Mesendoderm (in vitro differentiated cells): ENCODE results near the gene OTOP3.

ENCODE experiments used
- DNase-seq: peaks from one replicate; pipeline ENCODE4 v3.0.0; 2013
- H2AK5ac ChIP-seq: 2 replicates; pipeline ENCODE4 v1.6.1; 2013; ENCODE audit warnings: low read length, inconsistent platforms
- H2BK120ac ChIP-seq: 2 replicates; pipeline ENCODE4 v1.6.1; 2013; ENCODE audit warnings: low read depth, mild to moderate bottlenecking, low read length, moderate library complexity, mixed read lengths
- H2BK15ac ChIP-seq: replicated peaks from 2 replicates; pipeline ENCODE4 v1.6.1; 2013; ENCODE audit warnings: low read depth, mild to moderate bottlenecking, moderate library complexity
- H2BK5ac ChIP-seq: 2 replicates; pipeline ENCODE4 v1.6.1; 2013; ENCODE audit warnings: low read length, inconsistent platforms
- H3K18ac ChIP-seq: 2 replicates; pipeline ENCODE4 v1.6.1; 2013; ENCODE audit warnings: mild to moderate bottlenecking, low read length, mixed read lengths
- H3K23ac ChIP-seq: one replicate; pipeline ENCODE4 v1.6.1; 2013; ENCODE audit warnings: low read length
- H3K27ac ChIP-seq: 2 replicates; pipeline ENCODE4 v1.5.1; 2013; ENCODE audit warnings: low read depth, mild to moderate bottlenecking, inconsistent platforms, low read length, moderate library complexity
- H3K27me3 ChIP-seq: 2 replicates; pipeline ENCODE4 v1.6.1; 2013; ENCODE audit warnings: low read length, control low read depth, mild to moderate bottlenecking, inconsistent platforms; ENCODE audit not compliant: insufficient read depth, poor library complexity
- H3K36me3 ChIP-seq: 2 replicates; pipeline ENCODE4 v1.6.1; 2013; ENCODE audit warnings: low read length, inconsistent platforms; ENCODE audit not compliant: control insufficient read depth, insufficient read depth
- H3K4ac ChIP-seq: one replicate; pipeline ENCODE4 v1.6.1; 2013; ENCODE audit warnings: low read depth, mild to moderate bottlenecking, low read length, moderate library complexity
- H3K4me1 ChIP-seq: 2 replicates; pipeline ENCODE4 v1.6.1; 2013; ENCODE audit warnings: low read depth, low read length, inconsistent platforms; ENCODE audit not compliant: control insufficient read depth
- H3K4me2 ChIP-seq: 2 replicates; pipeline ENCODE4 v1.6.1; 2013; ENCODE audit warnings: low read length
- H3K4me3 ChIP-seq: 2 replicates; pipeline ENCODE4 v1.5.1; 2013; ENCODE audit warnings: mild to moderate bottlenecking, low read length
- H3K56ac ChIP-seq: one replicate; pipeline ENCODE4 v1.6.1; 2013; ENCODE audit warnings: low read length
- H3K79me1 ChIP-seq: 2 replicates; pipeline ENCODE4 v1.6.1; 2013; ENCODE audit warnings: low read length, inconsistent platforms
- H3K79me2 ChIP-seq: 2 replicates; pipeline ENCODE4 v1.6.1; 2013; ENCODE audit warnings: mild to moderate bottlenecking, low read length; ENCODE audit not compliant: control insufficient read depth, insufficient read depth
- H3K9ac ChIP-seq: 2 replicates; pipeline ENCODE4 v1.6.1; 2013; ENCODE audit warnings: low read length, inconsistent platforms
- H4K5ac ChIP-seq: one replicate; pipeline ENCODE4 v1.6.1; 2013; ENCODE audit warnings: low read length
- H4K8ac ChIP-seq: one replicate; pipeline ENCODE4 v1.6.1; 2013; ENCODE audit warnings: low read depth, mild to moderate bottlenecking, control low read depth, low read length, moderate library complexity
- WGBS: extraction: QIAGEN DNeasy Blood & Tissue Kit; methylation state at CpG from one replicate; pipeline ENCODE4 v1.1.7; 2013; ENCODE audit warnings: low lambda C conversion rate, missing lambda C conversion rate; ENCODE audit not compliant: insufficient coverage; ENCODE audit errors: extremely low coverage; 5-methylcytosine and 5-hydroxymethylcytosine counted together

OTOP3 gene

DNA sequence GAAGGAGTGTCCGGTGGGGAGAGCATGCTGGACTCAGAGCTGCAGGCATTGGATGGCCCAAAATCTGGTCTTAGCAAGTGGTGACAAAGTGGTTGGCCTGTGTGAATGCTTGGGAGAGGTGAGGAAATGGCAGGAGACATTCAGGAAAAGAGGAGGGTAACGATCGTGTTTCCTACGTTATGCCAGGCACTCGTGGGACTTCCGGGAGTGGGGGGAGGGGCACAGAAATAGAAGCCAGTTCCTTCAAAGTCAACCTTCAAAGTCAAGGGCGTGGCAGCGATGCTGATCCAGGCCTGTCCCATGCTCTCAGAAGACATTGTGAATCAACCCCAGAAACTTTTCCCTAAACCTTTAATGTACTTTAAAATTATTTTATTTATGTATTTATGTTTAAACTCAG is 3.8 kb downstream of the OTOP3 start:
- Histone ChIP-seq H3K9ac (no peak overlapping the region), H2AK5ac (no peak overlapping the region), H3K23ac (no peak overlapping the region), H3K4ac (no peak overlapping the region), H3K4me2 (no peak overlapping the region), H2BK5ac (no peak overlapping the region), H2BK15ac (no peak overlapping the region), H3K4me3 (no peak overlapping the region), H3K27ac (no peak overlapping the region), H3K79me1 (no peaks in the 10 kb centered on the region), H3K56ac (no peak overlapping the region), H3K36me3 (no peaks in the 10 kb centered on the region), H3K18ac (no peak overlapping the region), H4K8ac (no peak overlapping the region), H2BK120ac (no peak overlapping the region), H3K79me2 (no peaks in the 10 kb centered on the region), H4K5ac (no peak overlapping the region), H3K27me3 (peaks cover 23% of the 10 kb centered on the region), H3K4me1 (no peaks in the 10 kb centered on the region)
- DNase-seq: no peak
- no CpG with 5 or more reads among the region's 8 CpGs for WGBS

DNA sequence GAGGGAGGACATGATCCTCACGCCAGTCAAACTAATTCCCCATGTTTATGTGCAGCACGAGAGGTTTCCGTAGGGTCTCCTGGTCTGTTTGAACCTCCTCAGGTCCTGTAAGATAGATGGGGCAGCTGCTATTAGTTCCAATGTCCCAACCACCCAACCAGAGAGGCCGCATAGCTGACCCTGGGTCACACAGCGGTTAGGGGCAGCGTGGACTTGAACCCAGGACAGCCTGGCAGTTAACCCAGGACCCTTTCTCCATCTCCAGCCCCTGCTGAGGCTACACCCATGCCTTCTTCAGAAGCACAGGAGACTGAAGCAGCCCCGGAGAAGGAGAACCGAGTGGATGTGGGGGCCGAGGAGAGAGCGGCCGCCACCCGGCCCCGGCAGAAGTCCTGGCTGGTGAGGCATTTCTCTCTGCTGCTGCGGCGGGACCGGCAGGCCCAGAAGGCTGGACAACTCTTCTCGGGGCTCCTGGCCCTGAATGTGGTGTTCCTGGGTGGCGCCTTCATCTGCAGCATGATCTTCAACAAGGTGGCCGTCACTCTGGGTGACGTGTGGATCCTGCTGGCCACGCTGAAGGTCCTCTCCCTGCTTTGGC is 5.5 kb downstream of the OTOP3 start:
- Histone ChIP-seq H3K4me1 (no peaks in the 10 kb centered on the region), H3K27ac (no peak overlapping the region), H4K5ac (no peak overlapping the region), H3K18ac (no peak overlapping the region), H2AK5ac (no peak overlapping the region), H3K4me3 (no peak overlapping the region), H3K4ac (no peak overlapping the region), H3K36me3 (no peaks in the 10 kb centered on the region), H3K79me1 (no peaks in the 10 kb centered on the region), H3K4me2 (no peak overlapping the region), H3K27me3 (peaks cover 11% of the 10 kb centered on the region), H2BK15ac (no peak overlapping the region), H3K23ac (no peak overlapping the region), H2BK120ac (no peak overlapping the region), H4K8ac (no peak overlapping the region), H3K9ac (no peak overlapping the region), H2BK5ac (no peak overlapping the region), H3K56ac (no peak overlapping the region), H3K79me2 (no peaks in the 10 kb centered on the region)
- DNase-seq: no peak
- WGBS: no CpG with 5 or more reads among the region's 21 CpGs

- no peak overlapping the region for H2BK120ac ChIP-seq
- H3K79me1 ChIP-seq: no peaks in the 10 kb centered on the region
- no peaks in the 10 kb centered on the region for H3K79me2 ChIP-seq
- no peak overlapping the region for H2AK5ac ChIP-seq
- no peaks in the 10 kb centered on the region for H3K27me3 ChIP-seq
- H3K4me1 ChIP-seq: no peaks in the 10 kb centered on the region
- no peaks in the 10 kb centered on the region for H3K36me3 ChIP-seq
- no peak overlapping the region for H3K4me2 ChIP-seq
- H3K4ac ChIP-seq: no peak overlapping the region
- H3K23ac ChIP-seq: no peak overlapping the region
- no peak overlapping the region for H2BK15ac ChIP-seq
- no CpG with 5 or more reads among the region's 13 CpGs for WGBS
- no peak overlapping the region for H3K27ac ChIP-seq
- no peak overlapping the region for H4K5ac ChIP-seq
- H4K8ac ChIP-seq: no peak overlapping the region
- H3K9ac ChIP-seq: no peak overlapping the region
- H3K4me3 ChIP-seq: no peak overlapping the region
- H3K18ac ChIP-seq: no peak overlapping the region
- no peak overlapping the region for H2BK5ac ChIP-seq
- H3K56ac ChIP-seq: no peak overlapping the region
- DNase-seq: no peak
Observed at GRCh38 chr17:74943808-74944522, 8.3 kb downstream of the OTOP3 start.

DNA sequence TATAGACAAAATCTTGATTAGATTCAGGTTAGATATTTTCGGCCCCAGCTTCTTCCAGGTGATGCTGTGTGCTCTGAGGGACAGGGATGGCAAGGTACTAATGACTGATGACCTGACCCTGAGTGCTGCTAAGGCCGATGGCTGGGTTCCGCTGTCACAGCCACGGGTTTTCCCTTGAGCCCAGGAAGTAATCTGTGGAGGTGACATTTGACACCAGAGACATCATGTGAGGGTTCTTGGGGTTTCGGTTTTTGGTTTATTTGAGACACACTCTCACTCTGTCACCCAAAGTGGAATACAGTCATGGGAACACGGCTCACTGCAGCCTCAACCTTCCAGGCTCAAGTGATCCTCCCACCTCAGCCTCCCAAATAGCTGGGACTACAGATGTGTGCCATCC is 9.8 kb downstream of the OTOP3 start:
- Histone ChIP-seq H3K9ac (no peak overlapping the region), H3K4me3 (no peak overlapping the region), H3K4ac (no peak overlapping the region), H3K56ac (no peak overlapping the region), H3K79me1 (no peaks in the 10 kb centered on the region), H3K79me2 (no peaks in the 10 kb centered on the region), H3K27ac (no peak overlapping the region), H3K4me2 (no peak overlapping the region), H2BK5ac (no peak overlapping the region), H4K8ac (no peak overlapping the region), H3K27me3 (no peaks in the 10 kb centered on the region), H3K23ac (no peak overlapping the region), H3K18ac (no peak overlapping the region), H3K36me3 (no peaks in the 10 kb centered on the region), H2BK15ac (no peak overlapping the region), H3K4me1 (no peaks in the 10 kb centered on the region), H2BK120ac (no peak overlapping the region), H4K5ac (no peak overlapping the region), H2AK5ac (no peak overlapping the region)
- no peak for DNase-seq
- WGBS: no CpG with 5 or more reads among the region's 6 CpGs

DNA sequence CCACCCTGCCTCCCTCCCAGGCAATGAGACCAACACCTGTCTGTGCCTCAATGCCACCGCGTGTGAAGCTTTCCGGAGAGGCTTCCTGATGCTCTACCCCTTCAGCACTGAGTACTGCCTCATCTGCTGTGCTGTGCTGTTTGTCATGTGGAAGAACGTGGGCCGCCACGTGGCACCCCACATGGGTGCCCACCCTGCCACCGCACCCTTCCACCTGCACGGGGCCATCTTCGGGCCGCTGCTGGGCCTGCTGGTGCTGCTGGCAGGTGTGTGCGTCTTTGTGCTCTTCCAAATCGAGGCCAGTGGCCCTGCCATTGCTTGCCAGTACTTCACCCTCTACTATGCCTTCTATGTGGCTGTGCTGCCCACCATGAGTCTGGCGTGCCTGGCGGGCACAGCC is 10.9 kb downstream of the OTOP3 start:
- H2BK5ac ChIP-seq: no peak overlapping the region
- H3K4ac ChIP-seq: no peak overlapping the region
- H3K4me1 ChIP-seq: no peaks in the 10 kb centered on the region
- H3K56ac ChIP-seq: no peak overlapping the region
- no peak overlapping the region for H3K27ac ChIP-seq
- no peaks in the 10 kb centered on the region for H3K36me3 ChIP-seq
- WGBS: no CpG with 5 or more reads among the region's 14 CpGs
- no peak overlapping the region for H3K18ac ChIP-seq
- H4K8ac ChIP-seq: no peak overlapping the region
- no peaks in the 10 kb centered on the region for H3K79me2 ChIP-seq
- no peak overlapping the region for H2BK120ac ChIP-seq
- H2BK15ac ChIP-seq: no peak overlapping the region
- no peak overlapping the region for H3K9ac ChIP-seq
- no peak overlapping the region for H3K23ac ChIP-seq
- H4K5ac ChIP-seq: no peak overlapping the region
- H3K27me3 ChIP-seq: no peaks in the 10 kb centered on the region
- no peaks in the 10 kb centered on the region for H3K79me1 ChIP-seq
- no peak overlapping the region for H2AK5ac ChIP-seq
- H3K4me2 ChIP-seq: no peak overlapping the region
- no peak for DNase-seq
- H3K4me3 ChIP-seq: no peak overlapping the region
